NCI-H128 (cell line): ENCODE results near the gene HNRNPDL.
"Not testable (repeated sequence)": the region's sequence is repeated elsewhere in the genome, so short reads cannot be mapped to it uniquely, and the experiment has no call there.

ENCODE experiments used
- DNase-seq: peaks from one replicate; lab custom pipeline; 2025; ENCODE audit not compliant: unreplicated experiment; lab: John Stamatoyannopoulos, UW

The HNRNPDL gene

DNA sequence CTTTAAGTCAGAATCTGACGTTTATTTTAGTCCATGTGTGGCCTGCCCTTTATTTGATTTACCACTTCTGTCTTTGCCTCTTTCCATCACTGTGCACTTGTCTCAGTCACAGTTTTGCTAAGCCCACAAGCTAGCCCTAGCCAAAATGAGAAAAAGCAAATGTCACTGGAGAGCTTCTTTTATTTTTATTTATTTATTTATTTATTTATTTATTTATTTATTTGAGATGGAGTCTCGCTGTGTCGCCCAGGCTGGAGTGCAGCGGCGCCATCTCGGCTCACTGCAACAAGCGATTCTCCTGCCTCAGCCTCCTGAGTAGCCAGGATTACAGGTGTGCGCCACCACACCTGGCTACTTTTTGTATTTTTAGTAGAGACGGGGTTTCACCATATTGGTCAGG, 40.2 kb downstream of the HNRNPDL start:
- not testable (repeated sequence) for DNase-seq

DNA sequence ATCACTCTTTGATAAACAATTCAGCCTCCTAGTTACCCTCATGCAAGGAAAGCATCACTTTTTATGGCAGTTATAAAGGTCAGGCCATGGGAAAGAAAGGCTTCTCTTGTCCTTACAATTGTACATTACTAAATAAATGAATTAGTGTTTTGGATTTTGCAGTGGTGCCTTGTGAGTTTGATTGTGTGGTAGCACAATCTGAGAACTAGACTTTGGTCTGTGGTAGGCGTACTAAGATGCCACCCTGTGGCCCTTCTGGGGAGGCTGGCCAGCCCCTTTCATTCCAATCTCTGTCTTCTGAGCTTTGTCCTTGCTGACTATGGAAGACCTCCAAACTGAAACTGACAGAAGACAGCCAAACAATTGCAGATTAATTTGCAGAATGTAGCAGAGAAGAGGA, 41.9 kb downstream of the HNRNPDL start:
- no peak for DNase-seq

DNA sequence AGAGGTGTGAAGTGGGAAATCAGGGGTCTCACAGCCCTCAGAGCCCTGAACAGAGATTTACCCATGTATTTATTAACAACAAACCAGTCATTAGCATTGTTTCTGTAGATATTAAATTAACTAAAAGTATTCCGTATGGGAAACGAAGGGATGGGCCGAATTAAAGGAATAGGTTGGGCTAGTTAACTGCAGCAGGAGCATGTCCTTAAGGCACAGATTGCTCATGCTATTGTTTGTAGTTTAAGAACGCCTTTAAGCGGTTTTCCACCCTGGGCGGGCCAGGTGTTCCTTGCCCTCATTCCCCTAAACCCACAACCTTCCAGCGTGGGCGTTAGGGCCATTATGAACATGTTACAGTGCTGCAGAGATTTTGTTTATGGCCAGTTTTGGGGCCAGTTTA, 44.0 kb downstream of the HNRNPDL start:
- not testable (repeated sequence) for DNase-seq

DNA sequence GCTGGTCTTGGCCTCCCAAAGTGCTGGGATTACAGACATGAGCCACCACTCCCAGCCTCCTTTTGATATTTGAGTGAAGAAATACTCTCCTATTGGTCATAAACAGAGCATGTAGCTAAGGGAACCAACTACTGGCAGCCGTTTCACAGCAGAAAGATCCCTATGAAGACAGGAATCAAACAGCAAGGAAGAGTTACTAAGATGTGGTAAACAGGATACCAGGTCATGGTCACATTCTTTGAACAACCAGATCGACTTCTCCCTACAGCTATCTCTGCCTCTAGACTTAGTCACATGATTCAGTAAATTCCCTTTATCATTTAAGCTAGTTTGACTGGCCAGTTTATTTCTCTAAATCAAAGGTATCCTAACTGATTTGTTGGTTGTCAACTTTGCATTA, 47.5 kb downstream of the HNRNPDL start:
- DNase-seq: no peak

DNA sequence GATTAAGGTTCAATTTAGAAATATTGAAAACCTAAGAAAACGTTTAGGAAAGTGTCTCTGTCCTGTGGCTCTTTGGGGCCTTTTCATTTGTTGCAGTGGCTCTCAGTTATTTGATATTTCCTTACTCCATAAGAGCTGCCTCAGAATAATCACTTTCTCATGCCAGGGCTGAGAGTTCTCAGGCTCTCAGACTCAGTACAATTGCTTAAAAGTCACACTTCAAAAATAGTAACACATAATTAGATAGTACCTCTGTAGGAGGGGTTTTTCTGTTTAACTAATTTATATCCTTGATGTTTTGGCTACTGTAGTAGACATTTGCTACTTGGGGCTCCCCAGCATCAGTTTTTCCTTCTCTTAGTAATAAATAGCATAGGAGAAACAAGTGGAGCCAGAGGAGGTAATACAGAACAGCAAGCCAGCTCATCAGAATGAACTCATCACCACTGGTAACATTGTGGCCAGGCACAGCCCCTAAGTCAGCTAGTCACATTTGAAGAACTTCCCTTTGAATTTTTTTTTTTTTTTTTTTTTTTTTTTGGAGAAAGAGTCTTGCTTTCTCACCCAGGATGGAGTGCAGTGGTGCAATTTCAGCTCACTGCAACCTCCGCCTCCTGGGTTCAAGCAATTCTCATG, 48.5 kb downstream of the HNRNPDL start:
- no peak for DNase-seq

DNA sequence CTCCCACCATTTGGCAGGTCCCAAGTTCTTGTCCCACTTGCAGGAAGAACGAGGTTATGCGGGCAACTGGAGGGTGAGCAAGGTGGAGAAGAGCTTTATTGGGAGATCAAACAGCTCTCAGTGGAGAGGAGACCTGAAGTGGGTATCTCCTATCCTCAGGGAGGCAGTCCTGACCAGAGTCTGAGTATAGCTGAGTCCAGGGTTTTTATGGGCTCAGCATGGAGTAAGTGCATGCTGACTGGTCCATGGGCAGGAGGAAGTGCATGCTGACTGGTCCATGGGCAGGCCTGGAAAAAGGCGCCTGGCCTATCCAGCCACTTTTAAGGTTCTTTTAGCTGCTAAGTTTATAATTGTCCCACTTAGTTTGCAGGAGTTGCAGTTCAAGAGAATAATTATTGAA, 49.0 kb downstream of the HNRNPDL start:
- DNase-seq: no peak

DNA sequence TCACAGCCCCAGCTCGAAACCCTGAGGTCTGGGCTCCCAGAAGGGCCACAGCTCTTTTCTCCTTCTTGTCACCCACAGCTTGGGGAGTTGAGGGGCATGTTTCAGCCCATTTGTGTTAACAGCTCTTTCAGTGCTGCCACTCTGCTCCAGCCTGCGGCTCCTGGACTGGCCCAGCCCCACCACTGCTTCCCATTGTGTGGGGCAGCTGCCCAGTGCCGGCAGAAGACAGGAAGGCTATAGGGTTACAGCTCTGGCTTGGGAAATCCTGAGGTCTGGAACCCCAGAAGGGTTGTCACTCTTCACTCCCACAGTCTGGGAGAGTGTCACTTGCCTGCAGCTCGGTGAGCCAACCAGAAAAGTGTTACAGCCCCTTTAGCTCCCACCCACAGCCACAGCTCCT, 49.4 kb downstream of the HNRNPDL start:
- DNase-seq: no peak

DNA sequence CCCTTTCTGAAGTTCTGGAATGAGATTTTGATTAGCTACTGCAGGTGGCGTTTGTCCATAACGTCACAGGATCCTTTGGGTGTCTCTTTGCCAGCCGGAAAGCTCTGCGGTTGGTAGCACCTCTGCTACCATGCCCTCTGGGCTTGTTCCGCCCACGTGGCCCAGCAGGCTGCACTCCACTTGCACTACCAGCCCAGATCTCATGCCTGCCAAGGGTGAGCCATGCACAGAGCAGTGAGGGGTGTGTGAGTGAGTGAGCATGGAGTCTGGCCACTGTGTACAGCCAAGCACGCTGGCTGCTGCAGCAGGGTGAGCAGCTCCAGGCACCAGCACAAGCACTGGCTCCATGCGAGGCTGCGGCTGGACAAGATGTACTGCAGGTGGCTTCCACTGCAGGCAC, 49.9 kb downstream of the HNRNPDL start:
- DNase-seq: no peak

DNA sequence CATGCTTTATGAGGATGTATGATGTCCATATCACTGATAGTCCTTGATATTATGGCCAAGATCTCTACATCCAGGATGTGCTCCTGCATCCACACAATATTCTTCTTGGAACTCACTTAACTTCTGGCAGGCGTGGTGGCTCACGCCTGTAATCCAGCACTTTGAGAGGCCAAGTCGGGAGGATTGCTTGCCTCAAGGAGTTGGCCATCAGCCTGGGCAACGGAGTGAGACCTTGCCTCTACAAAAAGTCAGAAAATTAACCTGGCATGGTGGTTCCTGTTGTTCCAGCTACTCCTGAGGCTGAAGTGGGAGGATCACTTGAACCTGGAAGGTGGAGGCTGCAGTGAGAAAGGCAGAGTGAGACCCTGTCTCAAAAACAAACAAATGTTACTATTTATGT, 54.2 kb downstream of the HNRNPDL start:
- no peak for DNase-seq

DNA sequence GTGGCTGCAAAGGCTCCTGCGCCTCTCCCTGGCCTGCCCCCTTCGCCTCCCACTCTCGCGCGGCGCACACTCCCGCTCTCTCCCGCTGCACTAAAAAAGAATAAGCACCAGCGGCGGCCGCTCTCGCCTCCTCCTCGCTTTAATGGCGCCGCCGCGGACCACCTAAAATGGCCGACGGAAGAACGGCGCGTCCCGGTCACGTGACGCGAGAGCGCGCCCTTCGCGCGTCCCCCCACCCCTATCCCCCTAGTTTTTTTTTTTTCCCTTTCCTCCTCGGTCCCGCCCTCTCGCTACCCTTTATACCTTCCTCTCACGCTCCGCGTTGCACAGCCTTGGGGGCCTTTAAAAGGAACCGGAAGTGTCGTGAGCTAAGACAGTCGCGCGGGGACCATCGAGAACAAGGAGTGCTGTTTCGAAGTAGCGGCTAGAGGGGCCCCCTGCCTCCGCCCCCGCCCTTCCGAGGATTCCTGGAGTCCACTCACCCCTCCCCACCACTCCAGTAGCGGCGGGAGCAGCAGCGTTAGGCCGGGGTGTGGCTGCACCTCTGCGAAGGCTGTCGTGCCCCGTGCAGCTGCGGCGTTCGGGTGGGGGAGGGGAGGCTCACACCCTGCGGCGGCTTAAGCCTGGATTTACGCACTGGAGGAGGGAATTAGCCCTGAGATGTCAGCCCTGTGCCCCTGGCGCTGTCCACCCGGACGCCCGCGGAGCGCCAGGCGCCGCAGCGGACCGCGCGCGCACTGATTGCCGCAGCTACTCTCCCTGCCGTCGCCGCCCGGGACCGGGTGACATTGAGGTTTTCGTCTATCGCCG, 56.2 kb downstream of the HNRNPDL start, which contains the start of gene HNRNPD:
TSS of gene HNRNPD (minus strand) at position 176 of the 810 bp plus-strand sequence. CDS start 313 bp downstream, outside the sequence.
- DNase-seq: peak; percentile 89

DNA sequence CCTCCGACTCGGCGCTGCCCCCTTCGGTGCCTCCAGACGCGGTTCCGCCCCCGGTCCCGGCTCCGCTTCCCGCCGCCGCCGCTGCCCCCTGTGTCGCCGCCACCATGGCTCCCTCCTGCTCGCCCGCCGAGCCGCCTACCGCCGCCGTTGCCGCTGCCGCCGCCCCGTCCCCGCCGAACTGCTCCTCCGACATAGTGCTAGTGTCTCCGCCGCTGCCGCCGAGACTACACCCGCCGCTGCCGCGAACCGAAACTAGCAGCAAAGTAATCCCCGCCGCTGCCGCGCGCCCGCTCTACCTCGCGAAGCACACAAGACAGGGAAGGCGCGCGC, 56.8 kb downstream of the HNRNPDL start:
- DNase-seq: no peak
